ENCODE data around the gene MAPKAP1. TPM values are rescaled to one million over a fixed set of nuclear protein-coding genes. Genes with fewer than 3 reads are reported as not detected.

The MAPKAP1 gene
- total RNA-seq, 1 donor from 2014 or later = 84.9 TPM

GRCh38 chr9:125594223-125594610, 112.8 kb downstream of the MAPKAP1 start:
- Mint-ChIP-seq H3K9me3 (no peaks in the 10 kb centered on the region), H3K27me3 (no peaks in the 10 kb centered on the region), H3K36me3 (ENCODE audit: low read depth) (peaks cover 11% of the 10 kb centered on the region), H3K4me3 (no peak overlapping the region), H3K27ac (no peak overlapping the region), H3K4me1 (peaks cover 22% of the 10 kb centered on the region)
- ChIA-PET POLR2A (no interaction called here), CTCF (interaction anchor here (1.7 kb wide), 1 partner anchor 36 kb away, joined by 4 read pairs; no protein-coding TSS in a partner anchor)
- intact Hi-C loops (cut with micrococcal nuclease) = no loop called here
- ATAC-seq (ENCODE audit: low read depth) (no peak), DNase-seq (no peak)
- no peak for TF ChIP-seq CTCF (IDR thresholded peaks at IDR 0.05)

- ATAC-seq (ENCODE audit: low read depth) (no peak), DNase-seq (no peak)
- CTCF ChIA-PET = interaction anchor here (1.7 kb wide), 1 partner anchor 35 kb away, joined by 4 read pairs; no protein-coding TSS in a partner anchor
- H3K27ac Mint-ChIP-seq = no peak overlapping the region
- no peaks in the 10 kb centered on the region for H3K27me3 Mint-ChIP-seq
- TF ChIP-seq CTCF (IDR thresholded peaks at IDR 0.05) = no peak
- H3K36me3 Mint-ChIP-seq (ENCODE audit: low read depth) = peaks cover 9% of the 10 kb centered on the region
- POLR2A ChIA-PET = no interaction called here
- peaks cover 23% of the 10 kb centered on the region for H3K4me1 Mint-ChIP-seq
- no peaks in the 10 kb centered on the region for H3K9me3 Mint-ChIP-seq
- no peak overlapping the region for H3K4me3 Mint-ChIP-seq
- intact Hi-C loops (cut with micrococcal nuclease) = no loop called here
These were observed 113.3 kb downstream of the MAPKAP1 start for GRCh38 chr9:125593581-125594222.

- Mint-ChIP-seq H3K9me3 (no peaks in the 10 kb centered on the region), H3K27me3 (no peaks in the 10 kb centered on the region), H3K36me3 (ENCODE audit: low read depth) (peaks cover 9% of the 10 kb centered on the region), H3K4me3 (no peak overlapping the region), H3K27ac (no peak overlapping the region), H3K4me1 (peaks cover 28% of the 10 kb centered on the region)
- no peak for TF ChIP-seq CTCF (IDR thresholded peaks at IDR 0.05)
- ATAC-seq (ENCODE audit: low read depth) = no peak
- intact Hi-C loops (cut with micrococcal nuclease) = no loop called here
- DNase-seq = no peak
- ChIA-PET CTCF (no interaction called here), POLR2A (no interaction called here)
These were observed 115.1 kb downstream of the MAPKAP1 start for GRCh38 chr9:125591888-125592287.

- Mint-ChIP-seq H3K4me1 (peaks cover 32% of the 10 kb centered on the region), H3K27me3 (no peaks in the 10 kb centered on the region), H3K4me3 (no peak overlapping the region), H3K9me3 (no peaks in the 10 kb centered on the region), H3K27ac (no peak overlapping the region), H3K36me3 (ENCODE audit: low read depth) (peaks cover 8% of the 10 kb centered on the region)
- DNase-seq (no peak), ATAC-seq (ENCODE audit: low read depth) (no peak)
- intact Hi-C loops (cut with micrococcal nuclease) = no loop called here
- TF ChIP-seq CTCF (IDR thresholded peaks at IDR 0.05) = no peak
- POLR2A ChIA-PET = no interaction called here
- CTCF ChIA-PET = no interaction called here
These were observed 115.8 kb downstream of the MAPKAP1 start for GRCh38 chr9:125591245-125591644.

GRCh38 chr9:125589287-125589686, 117.7 kb downstream of the MAPKAP1 start:
- no peak for TF ChIP-seq CTCF (IDR thresholded peaks at IDR 0.05)
- Mint-ChIP-seq H3K4me1 (peaks cover 26% of the 10 kb centered on the region), H3K4me3 (no peak overlapping the region), H3K36me3 (ENCODE audit: low read depth) (peaks cover 9% of the 10 kb centered on the region), H3K9me3 (no peaks in the 10 kb centered on the region), H3K27me3 (no peaks in the 10 kb centered on the region), H3K27ac (no peak overlapping the region)
- intact Hi-C loops (cut with micrococcal nuclease) = no loop called here
- DNase-seq (no peak), ATAC-seq (ENCODE audit: low read depth) (no peak)
- ChIA-PET POLR2A (no interaction called here), CTCF (no interaction called here)
